SK-N-SH treated with all-trans-retinoic acid at 6 μM for 48 hours (cell line): ENCODE data around the gene BEND6.

Experiments
- ATAC-seq: fragments of 200-7000 bp; cut with Tn5 transposase; 3 replicates; pipeline ENCODE4 v1.9.1; 2020; ENCODE audit warnings: mild to moderate bottlenecking, moderate library complexity
- ARNTL ChIP-seq: fragments of 450-650 bp; formaldehyde crosslinking; IDR thresholded peaks from 2 replicates; pipeline ENCODE4 v1.5.0; 2020; ENCODE audit warnings: low read depth, mild to moderate bottlenecking, moderate library complexity, borderline replicate concordance
- BACH2 ChIP-seq: fragments of 250-450 bp; sonication (Bioruptor Pico); IDR thresholded peaks from 2 replicates; pipeline ENCODE4 v1.9.0; 2021; ENCODE audit warnings: mild to moderate bottlenecking, borderline replicate concordance
- CREB5 ChIP-seq: fragments of 250-450 bp; sonication (Bioruptor Pico); IDR thresholded peaks from 2 replicates; pipeline ENCODE4 v1.5.1; 2020; ENCODE audit warnings: low read depth, mild to moderate bottlenecking, moderate library complexity
- CSDC2 ChIP-seq: fragments of 250-450 bp; sonication (Bioruptor Pico); IDR thresholded peaks from 2 replicates; pipeline ENCODE4 v1.5.0; 2020; ENCODE audit warnings: mild to moderate bottlenecking, moderate library complexity
- ESRRG ChIP-seq: fragments of 250-450 bp; sonication (Bioruptor Pico); IDR thresholded peaks from 2 replicates; pipeline ENCODE4 v1.6.1; 2021; ENCODE audit warnings: mild to moderate bottlenecking
- GLIS3 ChIP-seq: fragments of 250-450 bp; sonication (Bioruptor Pico); IDR thresholded peaks from 2 replicates; pipeline ENCODE4 v1.5.0; 2020; ENCODE audit warnings: mild to moderate bottlenecking, moderate library complexity
- ISL1 ChIP-seq: fragments of 250-450 bp; sonication (Bioruptor Pico); IDR thresholded peaks from 2 replicates; pipeline ENCODE4 v2.1.2; 2022; ENCODE audit warnings: mild to moderate bottlenecking, moderate library complexity
- POU6F1 ChIP-seq: fragments of 250-450 bp; sonication (Bioruptor Pico); IDR thresholded peaks from 2 replicates; pipeline ENCODE4 v1.8.0; 2021; ENCODE audit warnings: low read depth, mild to moderate bottlenecking, moderate library complexity, borderline replicate concordance
- PPARA ChIP-seq: fragments of 250-450 bp; sonication (Bioruptor Pico); IDR thresholded peaks from 2 replicates; pipeline ENCODE4 v1.5.0; 2020; ENCODE audit warnings: mild to moderate bottlenecking, borderline replicate concordance
- RARB ChIP-seq: fragments of 250-450 bp; sonication (Bioruptor Pico); IDR thresholded peaks from 2 replicates; pipeline ENCODE4 v1.8.0; 2021; ENCODE audit warnings: mild to moderate bottlenecking, moderate library complexity
- SNAI2 ChIP-seq: fragments of 250-450 bp; sonication (Bioruptor Pico); IDR thresholded peaks from 2 replicates; pipeline ENCODE4 v1.5.0; 2020; ENCODE audit warnings: mild to moderate bottlenecking, moderate library complexity
- TCF4 ChIP-seq: fragments of 250-450 bp; sonication (Bioruptor Pico); IDR thresholded peaks from 2 replicates; pipeline ENCODE4 v1.8.0; 2021; ENCODE audit warnings: mild to moderate bottlenecking, moderate library complexity, borderline replicate concordance
- TOX ChIP-seq: fragments of 250-450 bp; sonication (Bioruptor Pico); IDR thresholded peaks from 2 replicates; pipeline ENCODE4 v1.8.0; 2021; ENCODE audit warnings: mild to moderate bottlenecking, moderate library complexity, borderline replicate concordance
- ZC3H10 ChIP-seq: fragments of 250-450 bp; sonication (Bioruptor Pico); IDR thresholded peaks from 2 replicates; pipeline ENCODE4 v1.5.1; 2021; ENCODE audit warnings: mild to moderate bottlenecking, moderate library complexity
- ZFP3 ChIP-seq: fragments of 250-450 bp; sonication (Bioruptor Pico); IDR thresholded peaks from 2 replicates; pipeline ENCODE4 v1.5.0; 2020; ENCODE audit warnings: mild to moderate bottlenecking, moderate library complexity
- ZFP30 ChIP-seq: fragments of 450-650 bp; formaldehyde crosslinking; IDR thresholded peaks from 2 replicates; pipeline ENCODE4 v1.5.0; 2022; ENCODE audit warnings: mild to moderate bottlenecking, moderate library complexity
- ZNF70 ChIP-seq: fragments of 450-650 bp; formaldehyde crosslinking; IDR thresholded peaks from 2 replicates; pipeline ENCODE4 v1.5.0; 2020; ENCODE audit warnings: mild to moderate bottlenecking, moderate library complexity
- ZNF8 ChIP-seq: fragments of 450-650 bp; formaldehyde crosslinking; IDR thresholded peaks from 2 replicates; pipeline ENCODE4 v1.5.0; 2020; ENCODE audit warnings: mild to moderate bottlenecking, moderate library complexity
- TF ChIP-seq, protein P1 (sequence below): fragments of 250-450 bp; sonication (Bioruptor Pico); IDR thresholded peaks from 2 replicates; pipeline ENCODE4 v1.8.0; 2020; ENCODE audit warnings: mild to moderate bottlenecking, moderate library complexity, borderline replicate concordance
- TF ChIP-seq, protein P2 (sequence below): fragments of 250-450 bp; sonication (Bioruptor Pico); IDR thresholded peaks from 2 replicates; pipeline ENCODE4 v1.5.1; 2021; ENCODE audit warnings: mild to moderate bottlenecking, moderate library complexity

The BEND6 gene

DNA sequence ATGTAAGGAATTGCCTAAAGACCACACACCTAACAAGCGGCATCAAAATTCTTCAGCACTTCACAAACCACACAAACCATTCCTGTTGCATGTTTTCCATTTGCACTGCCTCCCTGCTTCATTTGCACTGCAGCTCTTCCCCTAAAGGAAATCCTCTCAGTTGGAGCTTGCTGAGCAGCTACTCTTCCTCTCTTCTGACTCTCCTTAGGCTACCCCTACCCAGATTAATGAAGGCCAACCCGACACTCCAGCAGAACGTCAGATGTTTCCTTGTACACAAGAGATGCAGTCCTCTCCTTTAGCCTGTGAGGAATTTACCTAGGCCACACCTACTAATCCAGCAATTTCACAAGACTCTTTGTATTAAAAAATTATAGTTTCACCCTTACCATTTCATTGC lies 8.1 kb downstream of the BEND6 start:
- TF ChIP-seq GLIS3 (CRISPR knock-in tag) (no peak), ARNTL (no peak)
- no peak for ATAC-seq

DNA sequence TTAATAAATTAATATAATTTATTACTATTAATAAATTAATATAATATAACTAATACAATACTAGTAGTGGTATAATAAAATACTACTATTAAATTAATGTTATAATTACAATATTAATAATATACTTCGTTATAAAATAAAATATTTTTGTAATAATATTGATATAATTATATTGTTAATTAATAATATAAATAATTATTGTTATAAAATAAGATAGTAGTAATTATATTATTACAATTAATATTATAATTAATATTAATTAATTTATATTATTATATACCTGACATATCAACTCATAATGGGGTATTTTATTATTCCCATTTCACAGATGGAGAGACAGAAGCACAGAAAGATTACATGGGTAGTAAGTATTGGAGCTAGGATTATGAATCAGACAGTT lies 8.9 kb downstream of the BEND6 start:
- no peak for TF ChIP-seq TCF4 (CRISPR knock-in tag)
- TF ChIP-seq, protein P1, sequence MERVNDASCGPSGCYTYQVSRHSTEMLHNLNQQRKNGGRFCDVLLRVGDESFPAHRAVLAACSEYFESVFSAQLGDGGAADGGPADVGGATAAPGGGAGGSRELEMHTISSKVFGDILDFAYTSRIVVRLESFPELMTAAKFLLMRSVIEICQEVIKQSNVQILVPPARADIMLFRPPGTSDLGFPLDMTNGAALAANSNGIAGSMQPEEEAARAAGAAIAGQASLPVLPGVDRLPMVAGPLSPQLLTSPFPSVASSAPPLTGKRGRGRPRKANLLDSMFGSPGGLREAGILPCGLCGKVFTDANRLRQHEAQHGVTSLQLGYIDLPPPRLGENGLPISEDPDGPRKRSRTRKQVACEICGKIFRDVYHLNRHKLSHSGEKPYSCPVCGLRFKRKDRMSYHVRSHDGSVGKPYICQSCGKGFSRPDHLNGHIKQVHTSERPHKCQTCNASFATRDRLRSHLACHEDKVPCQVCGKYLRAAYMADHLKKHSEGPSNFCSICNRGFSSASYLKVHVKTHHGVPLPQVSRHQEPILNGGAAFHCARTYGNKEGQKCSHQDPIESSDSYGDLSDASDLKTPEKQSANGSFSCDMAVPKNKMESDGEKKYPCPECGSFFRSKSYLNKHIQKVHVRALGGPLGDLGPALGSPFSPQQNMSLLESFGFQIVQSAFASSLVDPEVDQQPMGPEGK, result no peak
- TF ChIP-seq, protein P2, sequence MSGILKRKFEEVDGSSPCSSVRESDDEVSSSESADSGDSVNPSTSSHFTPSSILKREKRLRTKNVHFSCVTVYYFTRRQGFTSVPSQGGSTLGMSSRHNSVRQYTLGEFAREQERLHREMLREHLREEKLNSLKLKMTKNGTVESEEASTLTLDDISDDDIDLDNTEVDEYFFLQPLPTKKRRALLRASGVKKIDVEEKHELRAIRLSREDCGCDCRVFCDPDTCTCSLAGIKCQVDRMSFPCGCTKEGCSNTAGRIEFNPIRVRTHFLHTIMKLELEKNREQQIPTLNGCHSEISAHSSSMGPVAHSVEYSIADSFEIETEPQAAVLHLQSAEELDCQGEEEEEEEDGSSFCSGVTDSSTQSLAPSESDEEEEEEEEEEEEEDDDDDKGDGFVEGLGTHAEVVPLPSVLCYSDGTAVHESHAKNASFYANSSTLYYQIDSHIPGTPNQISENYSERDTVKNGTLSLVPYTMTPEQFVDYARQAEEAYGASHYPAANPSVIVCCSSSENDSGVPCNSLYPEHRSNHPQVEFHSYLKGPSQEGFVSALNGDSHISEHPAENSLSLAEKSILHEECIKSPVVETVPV (CRISPR knock-in tag), result no peak
- no peak for TF ChIP-seq RARB (CRISPR knock-in tag)
- no peak for TF ChIP-seq ZNF8 (CRISPR knock-in tag)
- no peak for TF ChIP-seq ZNF70
- TF ChIP-seq BACH2 (CRISPR knock-in tag), result no peak
- no peak for TF ChIP-seq CREB5 (CRISPR knock-in tag)
- no peak for ATAC-seq

DNA sequence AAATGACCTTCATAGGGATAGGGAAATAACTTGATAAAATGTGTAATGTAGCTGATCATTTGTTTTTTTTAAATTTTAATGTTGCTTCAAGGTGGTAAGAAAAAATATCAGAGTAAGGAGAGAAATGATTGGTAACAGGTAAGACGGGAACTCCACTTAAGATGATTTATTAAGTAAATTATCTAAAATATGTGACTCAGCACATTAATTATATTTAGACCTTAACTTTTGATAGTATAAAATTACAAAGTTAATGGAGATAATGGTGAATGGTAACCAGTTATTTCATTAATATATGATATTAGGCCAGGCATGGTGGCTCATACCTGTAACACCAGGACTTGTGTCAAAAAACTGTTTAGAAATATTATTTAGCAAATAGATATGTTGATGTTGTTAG lies 10.2 kb downstream of the BEND6 start:
- TF ChIP-seq BACH2 (CRISPR knock-in tag) (no peak), ZNF8 (CRISPR knock-in tag) (no peak)
- no peak for ATAC-seq

- no peak for ATAC-seq
- TF ChIP-seq TOX (CRISPR knock-in tag) (no peak), SNAI2 (CRISPR knock-in tag) (no peak), ISL1 (CRISPR knock-in tag) (no peak), TCF4 (CRISPR knock-in tag) (no peak), GLIS3 (CRISPR knock-in tag) (no peak), RARB (CRISPR knock-in tag) (no peak), ZFP30 (CRISPR knock-in tag) (no peak)
- TF ChIP-seq, all 23 proteins: peak for 0
These were observed 15.9 kb downstream of the BEND6 start for GRCh38 chr6:56970849-56971248.

DNA sequence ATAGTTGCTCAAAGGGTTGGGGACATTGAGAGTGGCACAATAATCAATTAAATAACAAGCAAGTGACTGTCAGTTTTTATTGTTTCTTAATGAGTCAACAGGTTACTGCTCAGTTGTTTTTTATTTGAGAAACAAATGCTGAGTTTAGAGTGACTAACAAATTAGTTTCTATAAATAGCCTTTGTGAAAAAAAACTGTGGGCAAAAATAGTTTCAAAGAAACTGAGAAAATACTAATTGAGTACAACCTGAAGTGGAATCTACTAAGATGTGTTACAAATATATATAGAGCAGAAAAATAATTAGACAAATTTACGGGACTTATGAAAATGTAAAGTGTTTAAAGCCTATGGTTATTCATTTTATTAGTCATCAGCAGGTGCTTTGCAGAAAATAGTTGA lies 22.3 kb downstream of the BEND6 start:
- TF ChIP-seq ZNF8 (CRISPR knock-in tag), result no peak
- TF ChIP-seq ARNTL, result no peak
- no peak for TF ChIP-seq RARB (CRISPR knock-in tag)
- no peak for TF ChIP-seq ZFP3 (CRISPR knock-in tag)
- TF ChIP-seq POU6F1 (CRISPR knock-in tag), result no peak
- TF ChIP-seq ZNF70, result no peak
- no peak for TF ChIP-seq TOX (CRISPR knock-in tag)
- TF ChIP-seq TCF4 (CRISPR knock-in tag), result no peak
- TF ChIP-seq ESRRG (CRISPR knock-in tag), result no peak
- no peak for TF ChIP-seq ISL1 (CRISPR knock-in tag)
- no peak for TF ChIP-seq ZFP30 (CRISPR knock-in tag)
- TF ChIP-seq, protein P1, result no peak
- no peak for TF ChIP-seq CSDC2
- TF ChIP-seq GLIS3 (CRISPR knock-in tag), result no peak
- no peak for TF ChIP-seq ZC3H10 (CRISPR knock-in tag)
- TF ChIP-seq PPARA (CRISPR knock-in tag), result no peak
- TF ChIP-seq, protein P2 (CRISPR knock-in tag), result no peak
- TF ChIP-seq CREB5 (CRISPR knock-in tag), result no peak
- no peak for ATAC-seq
